B cell (primary cell): ENCODE data around the gene ETV6. TPM values are rescaled to one million over a fixed set of nuclear protein-coding genes. Genes with fewer than 3 reads are reported as not detected.
"Not testable (repeated sequence)": the region's sequence is repeated elsewhere in the genome, so short reads cannot be mapped to it uniquely, and the experiment has no call there.

Experiments used
- ATAC-seq: fragments of 200-7000 bp; cut with Tn5 transposase; one replicate; pipeline ENCODE4 v1.10.0; 2021; ENCODE audit warnings: low read depth, mild to moderate bottlenecking, moderate number of reproducible peaks, moderate library complexity
- CTCF ChIA-PET: fragments of 350-600 bp; sonication (Branson Sonifier 250); formaldehyde crosslinking; loops from one replicate; lab custom pipeline; 2021; ENCODE audit warnings: antibody characterized with exemption, inconsistent platforms; lab: Charles Lee
- POLR2A ChIA-PET: fragments of 350-600 bp; sonication (Branson Sonifier 250); formaldehyde crosslinking; loops from one replicate; lab custom pipeline; 2021; ENCODE audit warnings: antibody characterized with exemption; lab: Charles Lee
- DNase-seq: peaks from one replicate; pipeline ENCODE4 v3.0.0; 2013
- H2AFZ ChIP-seq: 2 replicates; pipeline ENCODE4 v1.6.1; 2012; ENCODE audit warnings: mild to moderate bottlenecking, low read depth, low read length; ENCODE audit not compliant: insufficient read depth, poor library complexity, severe bottlenecking
- H3K27ac ChIP-seq, 2 donors: 1 replicate in 1 of 2; 2 replicates in 1 of 2; pipeline ENCODE4 v1.5.1; 2012 to 2013; ENCODE audit warnings: low read length in 2 of 2, mild to moderate bottlenecking in 2 of 2, moderate library complexity in 1 of 2
- H3K27me3 ChIP-seq, 4 experiments: fragments of 200-600 bp in 1 of 4; sonication (generic) in 1 of 4; replicated peaks in 1 of 4; 1 replicate in 2 of 4; 2 replicates in 2 of 4; pipeline versions ENCODE4 v1.6.1 to v1.7.0; 2013 to 2016; ENCODE audit warnings: low read length in 3 of 4, mild to moderate bottlenecking in 2 of 4, mixed read lengths in 1 of 4, moderate library complexity in 1 of 4; ENCODE audit not compliant: insufficient read depth in 4 of 4, control insufficient read depth in 3 of 4; ENCODE audit errors: control extremely low read depth in 1 of 4
- H3K36me3 ChIP-seq, 2 experiments: replicated peaks in 1 of 2; 1 replicate in 1 of 2; 2 replicates in 1 of 2; pipeline versions ENCODE4 v1.6.1 to v1.7.1; 2013; ENCODE audit warnings: low read length in 1 of 2; ENCODE audit not compliant: insufficient read depth in 2 of 2, control insufficient read depth in 1 of 2; ENCODE audit errors: control extremely low read depth in 1 of 2, extremely low read depth in 1 of 2
- H3K4me1 ChIP-seq, 2 donors: fragments of 200-600 bp in 1 of 2; sonication (generic) in 1 of 2; 1 replicate in 1 of 2; 2 replicates in 1 of 2; pipeline versions ENCODE4 v1.5.1 to v1.6.1; 2013 to 2017; ENCODE audit warnings: low read length in 2 of 2; ENCODE audit not compliant: control insufficient read depth in 2 of 2, insufficient read depth in 2 of 2
- H3K4me2 ChIP-seq: replicated peaks from 2 replicates; pipeline ENCODE3; 2012; ENCODE audit warnings: mild to moderate bottlenecking, low read depth, low read length; ENCODE audit not compliant: poor library complexity, severe bottlenecking
- H3K4me3 ChIP-seq, 5 experiments: fragments of 200-600 bp in 1 of 5; sonication (generic) in 1 of 5; 1 replicate in 3 of 5; 2 replicates in 2 of 5; pipeline versions ENCODE4 v1.5.1 to v1.7.0; 2011 to 2016; ENCODE audit warnings: low read length in 4 of 5, mild to moderate bottlenecking in 4 of 5, low read depth in 2 of 5, control low read depth in 1 of 5, moderate library complexity in 1 of 5; ENCODE audit not compliant: insufficient read depth in 1 of 5; ENCODE audit errors: control extremely low read depth in 1 of 5, extremely low read depth in 1 of 5
- H3K79me2 ChIP-seq: fragments of 200-600 bp; sonication (generic); one replicate; pipeline ENCODE4 v1.6.0; 2016; ENCODE audit warnings: low read length; ENCODE audit not compliant: control insufficient read depth, insufficient read depth
- H3K9ac ChIP-seq: fragments of 200-600 bp; sonication (generic); 2 replicates; pipeline ENCODE4 v1.6.1; 2017; ENCODE audit warnings: mild to moderate bottlenecking, low read length, moderate library complexity
- H3K9me3 ChIP-seq, 3 donors: one replicate each; pipeline versions ENCODE4 v1.6.1 to v1.7.1; 2013; ENCODE audit warnings: low read length in 2 of 3; ENCODE audit not compliant: control insufficient read depth in 2 of 3, insufficient read depth in 1 of 3; ENCODE audit errors: control extremely low read depth in 1 of 3
- H4K20me1 ChIP-seq: 2 replicates; pipeline ENCODE4 v1.6.0; 2012; ENCODE audit warnings: mild to moderate bottlenecking, low read length; ENCODE audit not compliant: insufficient read depth, control insufficient read depth, poor library complexity, severe bottlenecking
- H3K27ac Mint-ChIP-seq: one replicate; pipeline ENCODE4 v1.8.0; 2021; ENCODE audit warnings: mixed read lengths
- H3K27me3 Mint-ChIP-seq: one replicate; pipeline ENCODE4 v1.8.0; 2021; ENCODE audit warnings: mixed read lengths
- H3K4me1 Mint-ChIP-seq: one replicate; pipeline ENCODE4 v1.8.0; 2021; ENCODE audit warnings: mixed read lengths
- H3K4me3 Mint-ChIP-seq: one replicate; pipeline ENCODE4 v1.8.0; 2021; ENCODE audit warnings: mixed read lengths
- H3K9me3 Mint-ChIP-seq: one replicate; pipeline ENCODE4 v1.8.0; 2022; ENCODE audit warnings: mixed read lengths; ENCODE audit not compliant: insufficient read depth
- EZH2 ChIP-seq: IDR thresholded peaks from 2 replicates; pipeline ENCODE4 v1.6.1; 2012; ENCODE audit warnings: borderline replicate concordance, low read depth, mild to moderate bottlenecking, moderate library complexity, low read length; ENCODE audit not compliant: insufficient read depth, poor library complexity, severe bottlenecking
- WGBS: methylation state at CpG from one replicate; pipeline ENCODE4 v1.1.5; 2013; ENCODE audit warnings: missing lambda C conversion rate; ENCODE audit not compliant: insufficient coverage; 5-methylcytosine and 5-hydroxymethylcytosine counted together
- intact Hi-C: fragments of 100-400 bp; cut with micrococcal nuclease; formaldehyde crosslinking; loops from one replicate; pipeline ENCODE4 v1.10.0; 2022
- polyA plus RNA-seq: library from polyadenylated mRNA; depleted of rRNA; stranded (reverse); fragments of >200 nt; gene quantifications from 2 replicates; pipeline ENCODE4 v1.2.3, GENCODE V29; 2012
- total RNA-seq, 2 donors: library from RNA; stranded (reverse); fragments of 120-200 nt in 1 of 2; gene quantifications; 1 replicate in 1 of 2; 2 replicates in 1 of 2; pipeline versions ENCODE4 v1.2.3 to v1.2.4, GENCODE V29; 2013 to 2022
- TF ChIP-seq, protein P1 (sequence below): fragments of 200-600 bp; IDR thresholded peaks from one replicate; pipeline ENCODE4 v1.8.0; 2022; ENCODE audit warnings: antibody characterized with exemption, mild to moderate bottlenecking

ETV6 gene
- total and polyA plus RNA-seq, 2 donors (not counting 1 experiment from before 2014, with no cell fraction given) = 17.4 to 123 TPM

DNA sequence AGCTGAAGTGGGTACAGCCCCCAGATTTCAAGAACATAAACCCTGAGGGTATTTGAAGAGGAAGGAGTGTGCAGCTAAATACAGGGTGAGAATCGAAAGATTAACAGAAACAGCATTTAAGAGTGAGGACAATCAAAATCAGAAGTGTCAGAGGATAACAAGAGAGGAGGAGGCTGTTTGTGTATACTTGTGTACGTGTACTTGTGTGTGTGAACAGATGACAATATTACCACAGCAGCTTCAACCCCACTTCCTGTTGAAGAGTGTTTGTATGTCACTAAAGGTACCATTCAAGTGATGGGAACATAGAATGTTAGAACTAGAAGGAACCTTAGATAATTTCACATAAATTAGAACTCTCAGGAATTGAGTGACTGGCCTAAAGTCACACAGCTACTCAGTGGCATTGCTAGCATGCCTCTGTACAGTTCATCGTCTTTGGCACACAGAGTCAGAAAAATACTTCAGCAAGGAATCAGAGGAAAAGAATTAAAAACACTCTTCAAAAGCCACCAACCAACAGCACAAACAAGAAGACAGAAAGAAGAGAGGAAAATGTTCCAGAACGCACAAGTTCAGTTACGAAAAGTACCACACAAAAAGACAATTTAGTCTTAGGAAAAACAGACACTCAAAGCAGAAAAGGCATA is 256.9 kb downstream of the ETV6 start:
- intact Hi-C loops = no loop called here
- H3K9me3 ChIP-seq = peaks cover 0 to 8% (median 4%) of the 10 kb centered on the region in 3 donors
- peaks cover 0 to 3% of the 10 kb centered on the region in 2 donors for H3K4me1 ChIP-seq
- Mint-ChIP-seq H3K27me3 (peaks cover 8% of the 10 kb centered on the region), H3K9me3 (peaks cover 2% of the 10 kb centered on the region), H3K4me1 (peaks cover 10% of the 10 kb centered on the region), H3K27ac (no peak overlapping the region), H3K4me3 (no peak overlapping the region)
- no peaks in the 10 kb centered on the region for H4K20me1 ChIP-seq
- CTCF ChIA-PET = interaction anchor here (0.5 kb wide), 1 partner anchor 12 kb away, joined by 3 read pairs; no protein-coding TSS in a partner anchor
- ATAC-seq (no peak), DNase-seq (no peak)
- no peak overlapping the region for H2AFZ ChIP-seq
- H3K4me3 ChIP-seq = no peak overlapping the region
- POLR2A ChIA-PET = interaction anchor here (0.5 kb wide), 1 partner anchor 819 kb away, joined by 8 read pairs; no protein-coding TSS in a partner anchor
- WGBS = 92% methylated on average over 2 of the region's 5 CpGs
- H3K27me3 ChIP-seq = no peaks in the 10 kb centered on the region
- no peak overlapping the region for H3K9ac ChIP-seq
- no peak for TF ChIP-seq EZH2
- TF ChIP-seq, protein P1, sequence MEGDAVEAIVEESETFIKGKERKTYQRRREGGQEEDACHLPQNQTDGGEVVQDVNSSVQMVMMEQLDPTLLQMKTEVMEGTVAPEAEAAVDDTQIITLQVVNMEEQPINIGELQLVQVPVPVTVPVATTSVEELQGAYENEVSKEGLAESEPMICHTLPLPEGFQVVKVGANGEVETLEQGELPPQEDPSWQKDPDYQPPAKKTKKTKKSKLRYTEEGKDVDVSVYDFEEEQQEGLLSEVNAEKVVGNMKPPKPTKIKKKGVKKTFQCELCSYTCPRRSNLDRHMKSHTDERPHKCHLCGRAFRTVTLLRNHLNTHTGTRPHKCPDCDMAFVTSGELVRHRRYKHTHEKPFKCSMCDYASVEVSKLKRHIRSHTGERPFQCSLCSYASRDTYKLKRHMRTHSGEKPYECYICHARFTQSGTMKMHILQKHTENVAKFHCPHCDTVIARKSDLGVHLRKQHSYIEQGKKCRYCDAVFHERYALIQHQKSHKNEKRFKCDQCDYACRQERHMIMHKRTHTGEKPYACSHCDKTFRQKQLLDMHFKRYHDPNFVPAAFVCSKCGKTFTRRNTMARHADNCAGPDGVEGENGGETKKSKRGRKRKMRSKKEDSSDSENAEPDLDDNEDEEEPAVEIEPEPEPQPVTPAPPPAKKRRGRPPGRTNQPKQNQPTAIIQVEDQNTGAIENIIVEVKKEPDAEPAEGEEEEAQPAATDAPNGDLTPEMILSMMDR = no peak
- no peak overlapping the region for H3K27ac ChIP-seq
- no peaks in the 10 kb centered on the region for H3K79me2 ChIP-seq
- H3K4me2 ChIP-seq = no peak overlapping the region
- no peaks in the 10 kb centered on the region for H3K36me3 ChIP-seq

DNA sequence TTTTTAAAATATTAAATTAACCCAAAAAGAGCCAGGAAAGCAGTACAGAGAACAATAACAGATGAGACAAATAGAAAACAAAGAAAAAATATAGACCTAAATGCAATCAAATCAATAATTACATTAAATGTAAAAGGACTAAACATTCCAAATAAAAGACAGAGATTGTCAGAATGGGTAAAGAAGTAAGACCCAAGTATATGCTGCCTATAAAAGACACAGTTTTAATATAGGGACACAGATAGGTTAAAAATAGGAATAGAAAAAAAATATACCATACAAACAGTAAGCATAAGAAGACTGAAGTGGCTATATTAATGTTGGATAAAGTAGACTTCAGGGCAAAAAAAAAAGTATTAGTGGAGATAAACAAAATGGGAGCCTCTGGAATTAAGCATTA is 258.2 kb downstream of the ETV6 start:
- peaks cover 8% of the 10 kb centered on the region for H3K27me3 Mint-ChIP-seq
- H3K27ac Mint-ChIP-seq = no peak overlapping the region
- H3K9me3 ChIP-seq = peaks cover 0 to 8% (median 4%) of the 10 kb centered on the region in 3 donors
- no peaks in the 10 kb centered on the region for H3K79me2 ChIP-seq
- CTCF ChIA-PET = no interaction called here
- intact Hi-C loops = no loop called here
- no peak for DNase-seq
- POLR2A ChIA-PET = no interaction called here
- peaks cover 2% of the 10 kb centered on the region for H3K9me3 Mint-ChIP-seq
- peaks cover under 1% of the 10 kb centered on the region for H3K4me1 Mint-ChIP-seq
- H3K9ac ChIP-seq = no peak overlapping the region
- H4K20me1 ChIP-seq = no peaks in the 10 kb centered on the region
- no peak overlapping the region for H3K4me3 ChIP-seq
- TF ChIP-seq EZH2 = no peak
- TF ChIP-seq, protein P1 = no peak
- H3K36me3 ChIP-seq = no peaks in the 10 kb centered on the region
- no peaks in the 10 kb centered on the region for H3K4me1 ChIP-seq
- no peak overlapping the region for H3K4me3 Mint-ChIP-seq
- ATAC-seq = no peak
- no peaks in the 10 kb centered on the region for H3K27me3 ChIP-seq
- H3K27ac ChIP-seq = no peak overlapping the region
- H2AFZ ChIP-seq = no peak overlapping the region
- no peak overlapping the region for H3K4me2 ChIP-seq

DNA sequence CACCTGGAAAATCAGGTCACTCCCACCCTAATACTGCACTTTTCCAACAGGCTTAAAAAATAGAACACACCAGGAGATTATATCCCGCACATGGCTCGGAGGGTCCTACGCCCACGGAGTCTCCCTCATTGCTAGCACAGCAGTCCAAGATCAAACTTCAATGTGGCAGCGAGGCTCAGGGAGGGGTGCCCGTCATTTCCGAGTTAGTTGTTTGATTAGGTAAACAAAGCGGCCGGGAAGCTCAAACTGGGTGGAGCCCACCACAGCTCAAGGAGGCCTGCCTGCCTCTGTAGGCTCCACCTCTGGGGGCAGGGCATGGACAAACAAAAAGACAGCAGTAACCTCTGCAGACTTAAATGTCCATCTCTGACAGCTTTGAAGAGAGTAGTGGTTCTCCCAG is 259.9 kb downstream of the ETV6 start:
- 100% methylated on average over 4 of the region's 9 CpGs for WGBS
- H3K4me3 ChIP-seq, H3K9me3 Mint-ChIP-seq, POLR2A ChIA-PET, H4K20me1 ChIP-seq, H3K9me3 ChIP-seq, H3K4me1 ChIP-seq, intact Hi-C loops, H3K4me2 ChIP-seq, H3K4me3 Mint-ChIP-seq, H3K79me2 ChIP-seq, H3K4me1 Mint-ChIP-seq, H3K27ac ChIP-seq, H3K27me3 Mint-ChIP-seq, ATAC-seq, DNase-seq, H3K36me3 ChIP-seq, CTCF ChIA-PET, H2AFZ ChIP-seq, H3K27ac Mint-ChIP-seq, H3K9ac ChIP-seq, H3K27me3 ChIP-seq: not testable (repeated sequence)
